Activated CD8-positive, alpha-beta memory T cell treated with anti-CD3 and anti-CD28 coated beads for 36 hours (primary cell): Measurements from ENCODE around the gene ZNF821. TPM values are rescaled to one million over a fixed set of nuclear protein-coding genes. Genes with fewer than 3 reads are reported as not detected.

ENCODE experiments used
- CTCF ChIA-PET: fragments of 350-600 bp; sonication (Branson Sonifier 250); formaldehyde crosslinking; loops from one replicate; lab custom pipeline; 2021; ENCODE audit warnings: antibody characterized with exemption; lab: Charles Lee
- POLR2A ChIA-PET: fragments of 350-600 bp; sonication (Branson Sonifier 250); formaldehyde crosslinking; loops from one replicate; lab custom pipeline; 2021; ENCODE audit warnings: antibody characterized with exemption; lab: Charles Lee
- total RNA-seq, 2 experiments: library from RNA; stranded (reverse); gene quantifications; one replicate each; pipeline ENCODE4 v1.2.3, GENCODE V29; 2021

The ZNF821 gene, protein sequence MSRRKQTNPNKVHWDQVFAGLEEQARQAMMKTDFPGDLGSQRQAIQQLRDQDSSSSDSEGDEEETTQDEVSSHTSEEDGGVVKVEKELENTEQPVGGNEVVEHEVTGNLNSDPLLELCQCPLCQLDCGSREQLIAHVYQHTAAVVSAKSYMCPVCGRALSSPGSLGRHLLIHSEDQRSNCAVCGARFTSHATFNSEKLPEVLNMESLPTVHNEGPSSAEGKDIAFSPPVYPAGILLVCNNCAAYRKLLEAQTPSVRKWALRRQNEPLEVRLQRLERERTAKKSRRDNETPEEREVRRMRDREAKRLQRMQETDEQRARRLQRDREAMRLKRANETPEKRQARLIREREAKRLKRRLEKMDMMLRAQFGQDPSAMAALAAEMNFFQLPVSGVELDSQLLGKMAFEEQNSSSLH
- total RNA-seq: 1 to 10 TPM; 3.1 to 4.0 TPM

DNA sequence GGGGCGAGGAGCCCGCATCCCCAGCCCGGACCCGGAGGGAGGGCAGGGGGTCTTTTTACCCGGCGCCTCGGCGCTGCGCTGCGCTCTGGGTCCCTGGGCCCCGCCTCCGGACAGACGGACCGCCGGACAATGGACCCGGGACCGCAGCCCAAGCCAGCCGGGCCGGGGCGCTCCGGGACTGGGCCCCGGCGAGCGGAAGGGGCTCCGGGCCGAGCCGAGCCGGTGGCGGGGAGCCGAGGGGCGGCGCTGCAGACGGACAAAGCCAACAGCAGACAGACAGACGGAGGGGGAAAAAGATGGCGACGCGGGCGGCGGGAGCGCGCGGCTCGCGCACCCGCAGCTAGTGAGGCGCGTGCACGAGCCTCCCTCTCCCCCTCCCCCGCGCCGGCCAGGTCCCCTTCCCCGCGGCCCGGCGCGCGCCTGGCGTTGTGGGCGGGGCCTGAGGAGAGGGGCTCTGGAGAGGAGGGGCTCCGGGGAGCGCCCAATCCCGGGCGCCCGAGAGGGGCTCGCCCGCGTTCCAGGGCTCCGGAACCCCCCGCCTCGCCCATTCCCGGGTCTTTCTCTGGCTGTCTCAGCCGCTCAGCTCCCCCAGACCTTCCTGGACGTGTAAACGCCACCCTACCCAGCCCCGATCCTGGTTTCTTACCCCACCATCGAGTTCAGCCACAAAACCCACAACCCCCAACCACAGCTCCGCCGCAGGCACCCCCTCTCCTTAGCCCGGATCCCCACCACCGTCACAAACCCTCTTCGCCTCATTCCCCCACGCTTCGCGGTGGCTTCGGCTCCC, at the start of gene ZNF821:
Gene ZNF821, minus strand, starts transcription at position 334 of the 790 bp plus-strand sequence. CDS start 4,236 bp downstream, outside the sequence.
- ChIA-PET POLR2A (interaction anchor here (0.7 to 1.5 kb wide), 6 partner anchors 11 to 319 kb away, joined by 3 to 15 read pairs (median 4); partner anchors contain the start of genes AP1G1 and IST1), CTCF (interaction anchor here (0.5 to 4.0 kb wide), 7 partner anchors 12 to 77 kb away, joined by 3 to 39 read pairs (median 5); partner anchors contain the start of genes AP1G1 and IST1)

DNA sequence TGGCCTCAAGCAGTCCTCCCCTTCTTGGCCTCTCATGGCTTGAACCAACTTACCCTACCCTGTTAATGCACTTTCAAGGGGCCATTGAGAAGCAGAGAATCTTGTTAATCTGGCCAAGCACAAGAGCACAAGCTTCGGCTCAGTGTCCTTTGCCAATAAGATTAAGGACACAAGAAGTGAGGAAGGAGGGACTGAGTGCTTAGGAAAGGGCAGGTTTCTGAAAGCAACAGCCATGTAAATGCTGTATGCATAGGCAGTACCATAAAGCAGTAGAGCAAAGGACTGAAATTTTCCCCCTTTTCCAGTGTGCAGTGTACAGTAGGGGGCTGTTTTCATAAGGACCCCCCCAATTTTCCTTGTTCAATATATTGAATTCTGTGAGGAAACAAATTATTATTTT, 49.0 kb upstream of the ZNF821 start:
- POLR2A ChIA-PET: no interaction called here
- CTCF ChIA-PET: no interaction called here

DNA sequence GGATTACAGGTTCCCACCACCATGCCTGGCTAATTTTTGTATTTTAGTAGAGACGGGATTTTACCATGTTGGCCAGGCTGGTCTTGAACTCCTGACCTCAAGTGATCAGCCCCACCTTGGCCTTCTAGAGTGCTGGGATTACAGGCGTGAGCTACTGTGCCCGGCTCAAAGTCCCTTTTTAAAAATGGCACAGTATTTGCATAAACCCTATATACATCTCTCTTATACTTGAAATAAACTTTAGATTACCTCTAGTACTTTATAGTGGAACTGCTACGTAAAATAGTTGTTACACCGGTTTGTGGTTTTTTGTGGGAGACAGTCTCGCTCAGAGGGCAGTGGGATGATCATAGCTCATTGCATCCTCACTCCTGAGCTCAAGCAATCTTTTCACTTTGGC, 47.6 kb upstream of the ZNF821 start:
- ChIA-PET POLR2A (no interaction called here), CTCF (no interaction called here)

DNA sequence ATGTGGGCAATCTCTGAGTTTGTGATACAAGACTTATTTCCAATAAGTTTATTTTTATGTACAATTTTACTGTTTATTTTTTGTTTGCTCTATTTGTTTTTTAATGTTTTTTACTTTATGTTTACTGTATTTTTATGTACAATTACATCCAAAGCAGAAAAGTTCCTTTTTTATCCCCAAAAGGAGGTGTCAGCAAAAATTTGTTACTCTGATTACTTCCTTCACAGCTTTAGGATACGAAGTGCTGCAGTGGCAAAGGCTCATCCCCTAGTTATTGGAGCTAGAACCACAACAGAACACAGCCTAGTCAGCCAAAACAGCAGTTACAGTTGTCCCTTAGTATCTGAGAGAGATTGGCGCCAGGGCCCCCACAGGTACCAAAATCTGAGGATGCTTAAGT, 47.0 kb upstream of the ZNF821 start:
- ChIA-PET CTCF (interaction anchor here (1.5 kb wide), 1 partner anchor 30 kb away, joined by 4 read pairs; no protein-coding TSS in a partner anchor), POLR2A (no interaction called here)

DNA sequence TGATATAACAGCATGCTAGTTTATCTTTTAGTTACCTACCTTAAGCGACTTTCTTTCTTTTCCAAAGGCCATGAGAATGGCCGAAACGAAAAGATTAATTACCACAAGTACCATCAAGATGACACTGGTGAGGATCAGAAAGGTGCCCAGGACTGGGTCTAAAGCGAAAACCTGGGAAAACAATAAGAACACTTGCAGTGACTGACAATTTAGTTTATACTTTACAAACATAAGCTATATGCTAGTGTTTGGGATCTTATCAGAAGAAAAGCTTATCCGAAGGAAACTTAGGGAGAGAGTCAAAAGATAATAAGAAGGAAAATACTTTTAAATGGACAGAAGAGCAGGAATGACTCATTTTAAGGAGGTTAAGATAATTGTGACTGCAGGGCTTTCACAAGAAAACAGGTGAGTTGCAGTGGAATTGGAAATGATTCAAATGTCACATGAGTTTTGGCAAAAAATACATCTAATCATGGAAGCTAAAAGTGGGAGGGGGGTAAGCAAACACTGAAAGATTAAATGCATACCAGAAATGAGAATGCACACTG, 46.1 kb upstream of the ZNF821 start:
- CTCF ChIA-PET: interaction anchor here (1.5 kb wide), 1 partner anchor 31 kb away, joined by 4 read pairs; no protein-coding TSS in a partner anchor
- POLR2A ChIA-PET: interaction anchor here (0.5 to 0.9 kb wide), 2 partner anchors 8 to 30 kb away, joined by 4 to 7 read pairs; no protein-coding TSS in a partner anchor

DNA sequence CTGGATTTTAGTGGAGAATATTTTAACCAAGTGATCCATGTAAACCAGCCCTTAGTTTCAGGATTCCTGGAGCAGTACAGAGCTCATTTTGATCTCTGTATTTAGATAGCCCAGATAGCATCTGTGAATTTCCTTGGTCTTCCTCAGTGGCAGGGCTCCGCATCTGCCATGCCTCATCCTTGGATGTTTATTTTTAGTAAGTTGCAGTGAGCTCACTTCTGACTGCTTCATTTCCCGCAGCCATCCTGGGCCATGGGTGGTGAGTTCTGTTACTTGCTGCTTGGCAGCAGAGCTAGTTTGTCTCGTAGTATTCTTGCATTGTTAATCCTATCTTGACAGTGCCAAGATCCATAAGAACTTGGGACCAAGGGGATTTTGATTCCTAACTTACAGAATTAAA, 45.1 kb upstream of the ZNF821 start:
- ChIA-PET POLR2A (no interaction called here), CTCF (interaction anchor here (0.7 to 0.8 kb wide), 2 partner anchors 33 to 343 kb away, joined by 3 read pairs; no protein-coding TSS in a partner anchor)

DNA sequence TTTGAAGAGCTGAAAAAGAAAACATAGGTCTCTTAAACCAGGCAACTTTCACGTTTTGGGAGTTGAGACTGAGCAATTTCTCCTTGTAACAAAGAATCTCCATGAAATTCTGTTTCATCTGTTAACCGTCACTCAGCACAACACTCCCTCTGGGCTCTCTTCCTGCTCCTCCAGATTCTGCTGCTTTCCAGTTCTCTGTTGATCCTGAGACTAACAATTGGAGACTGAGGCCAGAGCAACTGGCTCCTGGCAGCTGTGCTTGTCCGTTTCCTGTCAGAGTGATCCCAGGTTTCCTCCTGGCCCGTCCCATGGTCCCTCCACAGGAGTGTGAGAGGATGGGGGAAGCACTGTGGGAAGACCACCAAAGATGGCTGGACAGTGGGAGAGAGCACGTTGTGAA, 43.8 kb upstream of the ZNF821 start:
- POLR2A ChIA-PET: interaction anchor here (0.7 kb wide), 1 partner anchor 45 kb away, joined by 8 read pairs; no protein-coding TSS in a partner anchor
- CTCF ChIA-PET: interaction anchor here (0.8 kb wide), 1 partner anchor 21 kb away, joined by 3 read pairs; no protein-coding TSS in a partner anchor

DNA sequence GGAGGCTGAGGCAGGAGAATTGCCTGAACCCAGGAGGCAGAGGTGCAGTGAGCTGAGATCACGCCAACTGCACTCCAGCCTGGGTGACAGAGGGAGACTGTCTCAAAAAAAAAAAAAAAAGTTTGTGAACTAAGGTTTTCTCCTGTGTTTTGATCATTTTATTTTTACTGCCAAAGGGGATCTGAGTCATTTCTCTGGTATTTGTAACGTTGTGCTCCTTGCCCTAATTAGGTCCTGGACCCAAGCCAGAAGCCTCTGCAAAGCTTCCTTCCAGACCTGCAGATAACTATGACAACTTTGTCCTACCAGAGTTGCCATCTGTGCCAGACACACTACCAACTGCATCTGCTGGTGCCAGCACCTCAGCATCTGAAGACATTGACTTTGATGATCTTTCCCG, 43.4 kb upstream of the ZNF821 start:
- CTCF ChIA-PET: interaction anchor here (0.8 kb wide), 1 partner anchor 21 kb away, joined by 3 read pairs; no protein-coding TSS in a partner anchor
- POLR2A ChIA-PET: interaction anchor here (0.5 to 0.7 kb wide), 2 partner anchors 28 to 45 kb away, joined by 5 to 8 read pairs; no protein-coding TSS in a partner anchor

DNA sequence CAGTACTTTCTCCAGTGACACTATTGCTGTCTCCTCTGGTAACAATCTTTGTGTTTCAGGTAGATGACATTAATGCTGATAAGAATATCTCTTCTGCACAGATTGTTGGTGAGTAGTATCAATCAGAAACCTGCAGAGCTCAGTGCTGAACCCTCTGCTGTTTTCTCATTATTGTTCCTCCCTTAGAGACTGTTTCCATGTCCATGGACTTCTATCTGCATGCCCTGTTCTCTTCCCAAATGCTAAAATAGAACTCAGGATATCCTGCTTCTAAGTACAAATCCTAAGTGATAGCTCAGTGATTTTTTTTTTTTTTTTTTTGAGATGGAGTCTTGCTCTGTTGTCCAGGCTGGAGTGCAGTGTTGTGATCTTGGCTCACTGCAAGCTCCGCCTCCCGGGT, 40.7 kb upstream of the ZNF821 start:
- ChIA-PET POLR2A (no interaction called here), CTCF (interaction anchor here (0.6 to 0.7 kb wide), 2 partner anchors 74 to 117 kb away, joined by 4 read pairs; no protein-coding TSS in a partner anchor)

DNA sequence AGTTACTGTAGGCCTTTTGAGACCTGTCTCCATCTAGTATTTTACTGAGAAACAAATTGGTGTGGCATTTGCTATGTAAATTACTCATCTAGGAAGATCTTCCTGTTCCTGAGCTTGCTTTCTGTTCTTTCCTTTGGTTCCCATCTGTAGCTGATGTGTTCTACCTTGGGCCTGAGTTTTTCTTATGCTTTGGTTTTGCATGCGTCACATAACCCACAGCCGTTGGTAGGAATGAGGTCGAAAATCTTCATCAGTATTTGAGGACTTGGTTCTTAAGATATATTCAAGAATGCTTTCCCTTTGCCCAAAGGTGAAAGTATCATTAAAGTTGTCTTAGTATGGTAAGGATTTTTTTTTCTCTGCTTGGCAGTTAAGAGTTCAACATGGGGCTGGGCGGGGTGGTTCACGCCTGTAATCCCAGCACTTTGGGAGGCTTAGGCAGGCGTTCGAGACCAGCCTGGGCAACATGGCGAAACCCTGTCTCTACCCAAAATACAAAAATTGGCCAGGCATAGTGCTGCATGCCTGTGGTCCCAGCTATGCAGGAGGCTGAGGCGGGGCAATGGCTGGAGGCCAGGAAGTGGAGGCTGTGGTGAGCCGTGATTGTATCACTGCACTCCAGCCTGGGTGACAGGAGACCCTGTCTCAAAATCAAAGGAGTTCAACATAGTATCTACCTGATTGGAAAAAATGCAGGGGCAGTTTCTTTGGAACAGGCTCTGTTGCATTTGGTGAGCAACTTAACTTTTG, 40.1 kb upstream of the ZNF821 start:
- CTCF ChIA-PET: interaction anchor here (0.5 to 0.7 kb wide), 3 partner anchors 28 to 117 kb away, joined by 4 read pairs; no protein-coding TSS in a partner anchor
- POLR2A ChIA-PET: no interaction called here

DNA sequence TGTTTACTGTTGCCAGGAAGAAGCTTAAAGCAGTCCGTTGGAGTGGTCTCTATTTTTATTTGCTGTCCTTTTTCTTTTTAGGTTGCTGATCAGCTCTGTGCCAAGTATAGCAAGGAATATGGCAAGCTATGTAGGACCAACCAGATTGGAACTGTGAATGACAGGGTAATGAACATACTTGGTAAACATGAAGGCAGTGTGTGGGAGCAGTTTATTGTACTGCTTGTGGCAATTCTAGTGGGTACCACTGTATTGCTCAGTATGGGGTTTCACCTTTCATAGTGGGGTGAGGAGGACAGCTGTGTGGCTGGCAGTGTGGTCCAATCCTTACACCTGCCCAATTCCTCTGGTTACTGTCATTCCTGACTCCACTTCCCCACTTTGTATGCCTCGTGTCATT, 36.7 kb upstream of the ZNF821 start:
- ChIA-PET CTCF (no interaction called here), POLR2A (no interaction called here)

DNA sequence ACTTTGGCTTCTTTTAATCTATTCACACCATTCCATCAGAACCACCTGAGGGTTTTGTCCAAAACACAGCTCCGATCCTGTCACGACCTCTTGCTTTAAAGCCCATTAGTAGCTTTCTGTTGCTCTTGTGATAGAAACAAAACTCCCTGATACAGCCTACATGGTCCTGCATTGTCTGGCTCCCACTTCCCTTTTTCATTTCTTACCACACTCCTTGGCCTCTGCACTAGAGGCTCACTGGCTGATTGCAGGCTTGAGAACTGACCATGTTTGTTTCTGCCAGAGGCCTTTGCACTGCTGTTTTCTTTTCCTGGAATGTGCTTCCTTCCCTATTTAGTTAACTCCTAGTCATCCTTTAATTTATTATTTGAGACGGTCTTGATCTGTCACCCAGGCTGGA, 35.1 kb upstream of the ZNF821 start:
- CTCF ChIA-PET: no interaction called here
- POLR2A ChIA-PET: no interaction called here

DNA sequence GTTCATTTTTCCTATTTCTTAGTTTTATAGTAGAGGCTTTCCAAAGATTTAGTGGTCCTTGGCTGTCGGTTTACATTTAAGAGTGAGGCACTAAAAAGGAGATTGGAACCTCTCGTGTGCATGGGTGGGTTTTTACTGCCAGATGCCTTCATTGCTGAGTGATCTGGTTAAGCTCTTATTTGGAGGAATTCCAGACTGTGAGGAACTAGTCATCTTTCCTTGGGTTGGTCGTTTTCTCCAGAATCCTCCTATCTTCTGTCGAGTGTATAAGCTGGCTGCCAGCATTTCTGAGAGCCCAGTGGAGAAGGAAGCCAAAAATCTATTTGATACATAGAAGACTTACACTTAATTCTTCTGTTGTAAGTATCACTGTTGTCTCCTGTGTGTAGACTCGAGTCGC, 33.9 kb upstream of the ZNF821 start:
- ChIA-PET CTCF (interaction anchor here (0.7 kb wide), 1 partner anchor 308 kb away, joined by 3 read pairs; no protein-coding TSS in a partner anchor), POLR2A (no interaction called here)

DNA sequence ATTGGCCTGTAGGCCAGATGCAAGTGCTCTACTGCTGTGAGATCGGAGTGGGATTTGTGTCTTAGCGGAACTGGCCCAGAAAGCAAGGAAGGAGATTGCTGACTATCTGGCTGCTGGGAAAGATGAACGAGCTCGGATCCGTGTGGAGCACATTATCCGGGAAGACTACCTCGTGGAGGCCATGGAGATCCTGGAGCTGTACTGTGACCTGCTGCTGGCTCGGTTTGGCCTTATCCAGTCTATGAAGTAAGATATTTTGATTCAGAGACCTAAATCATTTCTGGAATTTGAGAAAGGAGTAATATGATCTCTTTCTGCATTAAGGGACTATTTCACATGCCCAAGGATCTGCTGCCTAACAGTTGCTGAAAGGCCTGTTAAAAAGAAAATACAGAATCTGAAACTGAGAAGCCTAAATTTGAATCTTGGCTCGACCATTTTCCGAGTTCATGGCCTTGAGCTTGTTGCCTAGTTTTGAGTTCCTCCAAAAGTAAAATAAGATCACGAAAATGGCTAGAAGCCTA, 32.5 kb upstream of the ZNF821 start:
- ChIA-PET POLR2A (interaction anchor here (0.6 kb wide), 1 partner anchor 216 kb away, joined by 8 read pairs; no protein-coding TSS in a partner anchor), CTCF (interaction anchor here (0.9 to 1.1 kb wide), 2 partner anchors 45 to 112 kb away, joined by 3 read pairs; no protein-coding TSS in a partner anchor)

DNA sequence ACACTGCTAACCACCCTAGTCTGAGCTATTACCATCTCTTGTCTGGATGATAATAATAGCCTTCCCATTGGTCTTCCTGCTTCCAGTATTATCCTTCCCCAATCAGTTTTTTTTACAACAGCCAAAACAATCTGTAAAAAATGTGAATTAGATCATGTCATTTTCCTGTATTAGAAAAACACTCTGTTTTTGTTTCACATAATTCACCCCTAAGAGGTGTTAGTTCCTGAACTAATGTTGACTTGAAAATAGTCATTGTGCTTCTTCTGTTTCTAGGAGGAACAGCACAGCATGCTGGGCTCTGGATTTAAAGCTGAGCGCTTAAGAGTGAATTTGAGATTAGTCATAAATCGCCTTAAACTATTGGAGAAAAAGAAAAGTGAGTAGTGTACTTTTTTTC, 31.4 kb upstream of the ZNF821 start:
- ChIA-PET POLR2A (no interaction called here), CTCF (no interaction called here)

DNA sequence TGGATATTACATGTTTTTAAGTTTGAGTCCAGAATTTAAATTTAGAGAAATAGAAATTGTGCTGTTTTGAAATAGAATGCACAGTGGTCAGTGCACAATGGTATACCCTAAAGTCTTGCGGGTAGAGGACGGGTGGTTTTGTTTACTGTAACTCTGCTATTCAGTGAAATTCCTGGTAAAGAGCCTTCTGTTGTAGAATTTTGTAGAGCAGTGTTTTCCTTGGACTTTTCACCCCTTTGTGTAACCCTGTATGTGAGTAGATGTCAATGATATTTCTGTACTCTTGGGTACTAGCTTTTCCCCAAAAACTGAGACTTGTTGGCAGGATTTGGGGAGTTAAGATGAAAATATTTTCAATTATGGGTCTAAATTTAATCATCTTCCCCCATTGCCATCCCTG, 30.8 kb upstream of the ZNF821 start:
- POLR2A ChIA-PET: no interaction called here
- CTCF ChIA-PET: no interaction called here

DNA sequence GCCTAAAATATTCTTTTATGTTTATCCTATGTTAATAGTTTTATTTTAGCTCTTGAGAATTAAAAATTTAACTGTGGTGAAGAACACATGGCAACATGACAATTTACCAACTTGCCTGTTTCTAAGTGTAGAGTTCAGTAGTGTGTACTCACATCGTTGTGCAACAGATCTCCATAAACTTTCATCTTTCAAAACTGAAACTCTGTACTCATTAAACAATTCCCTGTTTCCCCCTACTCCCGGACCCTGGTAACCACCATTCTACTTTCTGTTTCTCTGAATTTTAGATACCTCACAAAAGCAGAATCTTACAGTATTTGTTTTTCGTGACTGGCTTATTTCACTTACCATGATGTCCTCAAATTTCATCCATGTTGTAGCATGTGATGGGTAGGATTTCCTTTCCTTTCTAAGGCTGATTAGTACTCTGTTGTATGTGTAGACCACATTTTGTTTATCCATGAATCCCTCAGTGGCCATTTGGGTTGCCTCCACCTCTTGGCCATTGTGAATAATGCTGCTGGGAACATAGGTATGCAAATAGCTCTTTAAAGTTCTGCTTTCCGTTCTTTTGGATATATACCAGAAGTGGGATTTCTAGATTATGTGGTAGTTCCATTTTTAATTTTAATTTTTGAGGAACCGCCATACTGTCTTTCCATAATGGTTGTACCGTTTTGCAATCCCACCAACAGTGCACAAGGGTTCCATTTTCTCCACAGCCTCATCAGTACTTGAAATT, 28.7 kb upstream of the ZNF821 start:
- POLR2A ChIA-PET: no interaction called here

More for the DNA sequence above, 28.7 kb upstream of the ZNF821 start:
- CTCF ChIA-PET: no interaction called here
